SK-N-MC (cell line): ENCODE data around the gene DMRT3.

Source experiments
- EZH2 ChIP-seq: fragments of 200-600 bp; sonication (generic); IDR thresholded peaks from one replicate; pipeline ENCODE4 v1.6.1; 2017; ENCODE audit warnings: antibody characterized with exemption
- FOXP2 ChIP-seq: optimal IDR thresholded peaks from 2 replicates; pipeline ENCODE3; 2011; ENCODE audit warnings: mild to moderate bottlenecking, moderate library complexity; ENCODE audit not compliant: insufficient read depth; ENCODE audit errors: extremely low read length, control extremely low read depth
- POLR2AphosphoS5 ChIP-seq: IDR thresholded peaks from 2 replicates; pipeline ENCODE4 v1.6.1; 2012; ENCODE audit warnings: mild to moderate bottlenecking, low read depth, low read length, borderline replicate concordance

GRCh38 chr9:1014640-1015039 lies 38.2 kb downstream of the DMRT3 start:
- TF ChIP-seq POLR2AphosphoS5 = no peak
- TF ChIP-seq EZH2 = no peak
- no peak for TF ChIP-seq FOXP2
